Activated CD4-positive, alpha-beta T cell treated with anti-CD3 and anti-CD28 coated beads, Interleukin-2, amount 50 U/mL, for 16 hours (primary cell): ENCODE data around the gene LINS1.

Source experiments
- DNase-seq: peaks from one replicate; pipeline ENCODE4 v3.0.0-alpha.2; 2020

LINS1 gene

GRCh38 chr15:100602064-100602822 lies at the start of gene LINS1, which contains the start of gene ASB7:
Gene LINS1 (minus strand): TSS chr15:100602184. CDS start chr15:100580842, 21,342 bp downstream.
Gene ASB7 (plus strand): TSS chr15:100602589. CDS start chr15:100612217, 9,628 bp downstream.
- peak; percentile 100 for DNase-seq

- DNase-seq: no peak
Observed at GRCh38 chr15:100651253-100651652, 49.3 kb upstream of the LINS1 start.

GRCh38 chr15:100650685-100651084 lies 48.7 kb upstream of the LINS1 start:
- DNase-seq: no peak

GRCh38 chr15:100648951-100649350 lies 47.0 kb upstream of the LINS1 start:
- DNase-seq: no peak

- DNase-seq: no peak
Observed at GRCh38 chr15:100645671-100646070, 43.7 kb upstream of the LINS1 start.

GRCh38 chr15:100642950-100643338 lies 41.0 kb upstream of the LINS1 start:
- DNase-seq: no peak

GRCh38 chr15:100642213-100642949 lies 40.4 kb upstream of the LINS1 start:
- no peak for DNase-seq

GRCh38 chr15:100638177-100638730 lies 36.3 kb upstream of the LINS1 start:
- DNase-seq: no peak

- no peak for DNase-seq
Observed at GRCh38 chr15:100635406-100636071, 33.6 kb upstream of the LINS1 start.

- DNase-seq: no peak
Observed at GRCh38 chr15:100633763-100634075, 31.7 kb upstream of the LINS1 start.

GRCh38 chr15:100631831-100632230 lies 29.8 kb upstream of the LINS1 start:
- DNase-seq: no peak

GRCh38 chr15:100628746-100629145 lies 26.8 kb upstream of the LINS1 start:
- DNase-seq: no peak

GRCh38 chr15:100627789-100628395 lies 25.9 kb upstream of the LINS1 start:
- DNase-seq: peak; percentile 71

GRCh38 chr15:100623301-100623700 lies 21.3 kb upstream of the LINS1 start:
- DNase-seq: no peak

- DNase-seq: no peak
Observed at GRCh38 chr15:100616700-100617099, 14.7 kb upstream of the LINS1 start.

- DNase-seq: no peak
Observed at GRCh38 chr15:100615801-100616200, 13.8 kb upstream of the LINS1 start.

- no peak for DNase-seq
Observed at GRCh38 chr15:100614918-100615317, 12.9 kb upstream of the LINS1 start.

GRCh38 chr15:100614336-100614735 lies 12.4 kb upstream of the LINS1 start:
- no peak for DNase-seq

GRCh38 chr15:100613208-100613607 lies 11.2 kb upstream of the LINS1 start:
- DNase-seq: no peak

GRCh38 chr15:100612539-100612938 lies 10.6 kb upstream of the LINS1 start:
- no peak for DNase-seq

GRCh38 chr15:100602823-100603393 lies 924 bp upstream of the LINS1 start:
- DNase-seq: peak; percentile 83

- no peak for DNase-seq
Observed at GRCh38 chr15:100601617-100602063, 344 bp downstream of the LINS1 start.

GRCh38 chr15:100601163-100601562 lies 821 bp downstream of the LINS1 start:
- peak; percentile 52 for DNase-seq
